Mesothelial cell of epicardium (in vitro differentiated cells): Measurements from ENCODE around the gene PTGR3. TPM values are rescaled to one million over a fixed set of nuclear protein-coding genes. Genes with fewer than 3 reads are reported as not detected.

Experiments used
- DNase-seq, 2 experiments: peaks; one replicate each; pipeline ENCODE4 v3.0.0; 2021; ENCODE audit warnings: low spot score in 2 of 2; ENCODE audit not compliant: unreplicated experiment in 2 of 2
- H3K27ac Mint-ChIP-seq: 2 replicates; pipeline ENCODE4 v1.8.0; 2021; ENCODE audit warnings: mixed read lengths
- H3K27me3 Mint-ChIP-seq: 2 replicates; pipeline ENCODE4 v1.8.0; 2021; ENCODE audit warnings: low read depth, mixed read lengths
- H3K36me3 Mint-ChIP-seq: 2 replicates; pipeline ENCODE4 v1.8.0; 2021; ENCODE audit warnings: mixed read lengths
- H3K4me1 Mint-ChIP-seq: 2 replicates; pipeline ENCODE4 v1.8.0; 2021; ENCODE audit warnings: mixed read lengths
- H3K4me3 Mint-ChIP-seq: 2 replicates; pipeline ENCODE4 v1.8.0; 2021; ENCODE audit warnings: mild to moderate bottlenecking, moderate library complexity, mixed read lengths
- H3K9me3 Mint-ChIP-seq: 2 replicates; pipeline ENCODE4 v1.8.0; 2021; ENCODE audit warnings: mixed read lengths
- total RNA-seq: library from RNA; stranded (reverse); gene quantifications from 3 replicates; pipeline ENCODE4 v1.2.1, GENCODE V29; 2021
- TF ChIP-seq, protein P1 (sequence below): fragments of 200-600 bp; sonication (generic); IDR thresholded peaks from one replicate; pipeline ENCODE4 v1.5.0; 2021; ENCODE audit warnings: antibody characterized with exemption; ENCODE audit not compliant: unreplicated experiment

PTGR3 gene
- total RNA-seq, 1 donor from 2014 or later, result 47.0 TPM

DNA sequence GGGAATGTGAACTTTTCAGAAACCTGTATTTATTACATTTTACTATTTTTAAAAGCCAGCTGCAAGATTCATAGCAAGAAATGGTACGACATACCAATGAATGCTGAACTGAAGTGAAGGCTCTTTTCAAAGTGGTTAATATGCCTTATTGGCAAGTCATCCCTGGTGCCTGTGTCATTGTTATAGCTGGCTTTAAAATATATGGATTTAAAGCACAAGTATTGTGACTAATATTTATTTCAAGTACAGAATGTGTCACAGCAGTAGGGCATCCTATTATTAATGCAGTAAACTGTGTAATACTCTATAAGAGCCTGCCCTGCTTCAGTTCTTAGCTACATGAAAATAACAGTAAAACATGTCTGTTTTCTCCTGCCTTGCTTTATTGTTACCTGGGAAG, 12.5 kb upstream of the PTGR3 start:
- Mint-ChIP-seq H3K4me3 (no peak overlapping the region), H3K9me3 (no peaks in the 10 kb centered on the region), H3K4me1 (peaks cover 93% of the 10 kb centered on the region), H3K27ac (no peak overlapping the region), H3K36me3 (no peaks in the 10 kb centered on the region), H3K27me3 (no peaks in the 10 kb centered on the region)
- DNase-seq, result no peak
- TF ChIP-seq, protein P1, sequence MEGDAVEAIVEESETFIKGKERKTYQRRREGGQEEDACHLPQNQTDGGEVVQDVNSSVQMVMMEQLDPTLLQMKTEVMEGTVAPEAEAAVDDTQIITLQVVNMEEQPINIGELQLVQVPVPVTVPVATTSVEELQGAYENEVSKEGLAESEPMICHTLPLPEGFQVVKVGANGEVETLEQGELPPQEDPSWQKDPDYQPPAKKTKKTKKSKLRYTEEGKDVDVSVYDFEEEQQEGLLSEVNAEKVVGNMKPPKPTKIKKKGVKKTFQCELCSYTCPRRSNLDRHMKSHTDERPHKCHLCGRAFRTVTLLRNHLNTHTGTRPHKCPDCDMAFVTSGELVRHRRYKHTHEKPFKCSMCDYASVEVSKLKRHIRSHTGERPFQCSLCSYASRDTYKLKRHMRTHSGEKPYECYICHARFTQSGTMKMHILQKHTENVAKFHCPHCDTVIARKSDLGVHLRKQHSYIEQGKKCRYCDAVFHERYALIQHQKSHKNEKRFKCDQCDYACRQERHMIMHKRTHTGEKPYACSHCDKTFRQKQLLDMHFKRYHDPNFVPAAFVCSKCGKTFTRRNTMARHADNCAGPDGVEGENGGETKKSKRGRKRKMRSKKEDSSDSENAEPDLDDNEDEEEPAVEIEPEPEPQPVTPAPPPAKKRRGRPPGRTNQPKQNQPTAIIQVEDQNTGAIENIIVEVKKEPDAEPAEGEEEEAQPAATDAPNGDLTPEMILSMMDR, result no peak

DNA sequence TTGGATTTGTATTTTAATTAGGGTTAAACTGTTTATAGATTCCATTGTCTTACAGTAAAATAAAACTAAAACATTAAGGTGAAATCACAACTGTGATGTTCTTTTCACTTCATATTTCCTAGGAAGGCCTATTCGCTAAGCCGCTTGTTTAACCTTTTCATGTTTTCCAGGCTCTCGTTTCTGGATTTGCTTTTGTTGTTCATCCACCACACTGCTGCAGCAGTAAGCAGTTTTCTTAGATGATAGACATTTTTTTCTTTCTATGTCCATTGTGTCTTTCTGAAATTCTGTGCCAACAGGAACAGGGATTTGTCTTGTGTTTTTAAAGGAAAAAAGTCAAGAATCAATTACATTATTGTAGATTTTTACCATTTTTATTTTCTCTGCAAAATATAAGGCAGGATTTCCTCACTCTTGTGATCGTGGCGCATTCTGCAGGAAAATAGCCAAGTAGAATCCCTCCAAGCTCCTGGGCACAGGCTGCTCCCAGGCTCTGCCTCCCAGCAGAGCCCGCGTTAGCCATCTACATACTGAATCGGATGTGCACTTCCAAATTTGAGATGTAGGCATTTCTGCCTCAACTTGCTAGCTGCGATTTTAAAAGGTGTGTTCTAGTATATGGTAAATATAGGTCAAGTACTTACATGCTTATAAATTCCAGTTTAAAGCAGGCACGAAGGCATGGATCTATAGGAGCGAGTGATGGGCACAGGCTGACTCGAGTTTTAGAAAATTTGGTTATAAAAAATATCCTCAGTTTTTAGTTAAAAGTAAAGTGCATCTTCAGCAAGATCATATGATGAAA, 11.8 kb upstream of the PTGR3 start:
- Mint-ChIP-seq H3K27ac (peak overlapping the region; percentile 60), H3K27me3 (no peaks in the 10 kb centered on the region), H3K4me3 (no peak overlapping the region), H3K4me1 (peaks cover 90% of the 10 kb centered on the region), H3K9me3 (no peaks in the 10 kb centered on the region), H3K36me3 (no peaks in the 10 kb centered on the region)
- TF ChIP-seq, protein P1, result no peak
- DNase-seq, result no peak

DNA sequence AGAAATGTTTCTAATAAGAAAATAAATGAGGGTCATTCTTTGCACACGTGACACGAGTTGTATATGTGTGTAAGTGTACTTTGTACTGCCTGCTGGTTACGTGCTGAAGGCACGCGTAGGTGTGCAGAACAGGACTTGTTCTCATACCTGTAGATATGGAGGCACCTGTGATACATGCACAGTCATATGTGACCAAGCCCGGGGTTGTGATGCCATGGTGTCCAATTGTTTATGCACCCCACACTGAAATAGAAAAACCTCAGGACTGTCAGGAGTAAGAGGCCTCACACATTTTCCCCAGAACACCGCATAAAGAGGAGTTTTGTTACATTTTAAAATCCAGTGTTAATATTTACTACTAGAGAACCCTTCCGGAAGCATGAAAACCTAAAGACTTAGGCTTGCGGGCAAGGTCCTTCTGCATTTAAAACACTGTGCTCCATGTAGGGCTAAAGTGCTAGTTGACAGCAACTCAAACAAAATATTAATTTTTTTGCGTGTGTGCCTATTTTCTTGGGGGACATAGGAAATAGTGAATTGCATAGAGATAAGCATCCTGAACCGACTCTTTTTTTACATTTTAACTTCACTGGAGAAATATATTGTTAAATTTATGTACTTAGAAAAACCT, 10.9 kb upstream of the PTGR3 start:
- DNase-seq, result no peak
- TF ChIP-seq, protein P1, result no peak
- Mint-ChIP-seq H3K4me3 (no peak overlapping the region), H3K27ac (peak overlapping the region; percentile 54), H3K9me3 (no peaks in the 10 kb centered on the region), H3K36me3 (no peaks in the 10 kb centered on the region), H3K27me3 (no peaks in the 10 kb centered on the region), H3K4me1 (peaks cover 91% of the 10 kb centered on the region)

DNA sequence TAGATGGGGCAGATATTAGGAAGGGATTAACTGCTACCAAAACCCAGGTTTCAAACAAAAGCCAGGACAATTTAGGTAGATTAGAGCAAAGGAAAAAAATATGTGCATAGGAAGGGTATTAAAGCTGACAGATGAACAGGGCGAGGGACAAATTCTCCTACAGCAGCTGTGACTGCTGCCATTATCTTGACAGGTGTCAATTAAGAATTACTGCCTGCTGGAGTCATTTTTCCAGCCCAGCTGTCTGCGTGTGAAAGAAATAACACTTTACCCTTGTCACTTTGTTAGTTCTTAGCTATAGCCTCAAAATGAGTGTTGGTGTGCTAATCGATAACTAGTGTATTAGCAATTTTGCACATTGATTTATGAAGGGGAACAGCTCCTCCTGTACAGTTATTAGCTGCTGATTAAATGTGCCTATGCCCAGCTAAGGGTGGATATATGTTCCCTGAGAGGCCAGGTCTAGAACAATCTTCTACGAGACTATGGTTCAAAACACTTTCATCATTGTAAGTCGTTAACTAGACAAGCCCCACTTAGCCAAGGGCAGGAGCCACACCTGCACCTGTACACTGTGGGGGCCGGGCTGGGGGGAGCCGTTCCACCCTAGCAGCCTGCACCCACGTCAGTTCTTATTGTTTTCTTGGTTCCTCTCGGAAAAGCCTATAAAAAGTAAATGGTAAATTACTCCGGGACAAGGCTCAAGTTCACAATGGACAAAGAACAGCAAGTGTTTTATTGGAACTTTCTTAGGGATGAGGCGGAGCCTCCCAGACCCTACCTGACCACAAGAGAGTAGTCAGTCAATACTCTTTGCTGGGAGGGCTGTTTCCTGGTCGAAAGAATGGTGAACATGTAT, 9.4 kb upstream of the PTGR3 start:
- H3K36me3 Mint-ChIP-seq, result no peaks in the 10 kb centered on the region
- TF ChIP-seq, protein P1, result no peak
- H3K4me1 Mint-ChIP-seq, result peaks cover 90% of the 10 kb centered on the region
- no peaks in the 10 kb centered on the region for H3K27me3 Mint-ChIP-seq
- H3K9me3 Mint-ChIP-seq, result no peaks in the 10 kb centered on the region
- no peak overlapping the region for H3K4me3 Mint-ChIP-seq
- no peak for DNase-seq
- peak overlapping the region; percentile 41 for H3K27ac Mint-ChIP-seq

DNA sequence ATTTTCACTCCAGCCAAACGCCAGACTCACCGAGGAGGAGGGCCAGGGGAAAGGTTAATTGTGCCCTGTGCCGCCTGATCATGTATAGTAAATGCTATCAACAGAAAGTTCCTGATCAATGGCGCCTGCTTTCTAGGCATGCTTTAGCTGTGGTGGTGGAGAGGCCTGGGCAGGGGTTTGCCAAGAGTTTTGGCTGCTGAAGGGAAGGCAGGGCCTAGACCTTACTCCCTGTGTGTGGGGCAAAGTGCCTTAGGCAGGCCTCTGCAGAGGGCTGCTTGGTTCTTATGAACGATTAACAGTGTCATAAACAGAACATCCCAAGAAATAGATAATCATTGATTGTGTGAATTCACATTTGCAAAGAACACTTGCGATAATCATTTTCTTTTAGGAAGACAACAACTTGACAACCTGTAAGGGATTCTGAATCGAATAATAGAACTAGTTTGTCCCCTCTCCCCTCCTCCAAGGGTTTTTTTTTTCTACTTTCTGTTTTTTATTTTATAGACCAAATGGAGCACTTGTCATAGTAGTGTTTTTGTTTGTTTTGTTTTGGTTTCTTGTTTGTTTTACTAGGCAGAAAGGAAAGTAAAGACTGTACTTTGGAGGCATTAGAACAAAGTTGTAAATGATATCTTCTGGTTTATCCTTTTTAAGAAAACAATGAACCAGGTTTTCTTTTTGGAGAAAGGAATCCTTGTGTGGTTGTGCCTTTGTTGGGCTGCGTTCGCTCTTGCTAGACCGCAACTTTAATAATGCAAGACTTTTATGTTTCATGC, 8.2 kb upstream of the PTGR3 start:
- Mint-ChIP-seq H3K4me1 (peaks cover 88% of the 10 kb centered on the region), H3K4me3 (no peak overlapping the region), H3K9me3 (no peaks in the 10 kb centered on the region), H3K27ac (peak overlapping the region; percentile 93), H3K36me3 (no peaks in the 10 kb centered on the region), H3K27me3 (no peaks in the 10 kb centered on the region)
- TF ChIP-seq, protein P1, result no peak
- DNase-seq, result no peak
